Heart right ventricle (tissue), 16 donors: ENCODE data around the gene AFDN. TPM values are rescaled to one million over a fixed set of nuclear protein-coding genes. Genes with fewer than 3 reads are reported as not detected.

Experiments
- ATAC-seq, 8 donors: fragments of 200-7000 bp; cut with Tn5 transposase; one replicate each; pipeline ENCODE4 v1.9.1; 2020; ENCODE audit warnings: mild to moderate bottlenecking in 8 of 8, moderate library complexity in 8 of 8, moderate number of reproducible peaks in 1 of 8
- DNase-seq, 2 donors: peaks; one replicate each; pipeline ENCODE4 v3.0.0-alpha.2; 2020
- H3K27ac ChIP-seq, 10 donors: fragments of 200-600 bp; sonication (generic) in 2 of 10; one replicate each; pipeline versions ENCODE4 v1.5.0 to v1.8.0; 2020 to 2022; ENCODE audit warnings: mild to moderate bottlenecking in 3 of 10
- H3K27me3 ChIP-seq, 7 donors: fragments of 200-600 bp; one replicate each; pipeline ENCODE4 v1.8.0; 2021 to 2022; ENCODE audit warnings: mild to moderate bottlenecking in 2 of 7
- H3K36me3 ChIP-seq, 9 donors: fragments of 200-600 bp; sonication (generic) in 1 of 9; one replicate each; pipeline versions ENCODE4 v1.5.0 to v1.8.0; 2020 to 2022; ENCODE audit warnings: mild to moderate bottlenecking in 2 of 9
- H3K4me1 ChIP-seq, 9 donors: fragments of 200-600 bp; sonication (generic) in 1 of 9; one replicate each; pipeline versions ENCODE4 v1.5.0 to v1.8.0; 2020 to 2022; ENCODE audit warnings: mild to moderate bottlenecking in 4 of 9
- H3K4me3 ChIP-seq, 10 donors: fragments of 200-600 bp; sonication (generic) in 2 of 10; one replicate each; pipeline versions ENCODE4 v1.5.0 to v1.8.0; 2020 to 2022; ENCODE audit warnings: mild to moderate bottlenecking in 7 of 10, moderate library complexity in 2 of 10
- H3K9me3 ChIP-seq, 11 donors: fragments of 200-600 bp in 10 of 11; sonication (generic) in 2 of 11; one replicate each; pipeline versions ENCODE4 v1.5.0 to v1.8.0; 2013 to 2022; ENCODE audit warnings: mild to moderate bottlenecking in 2 of 11, control low read depth in 1 of 11, moderate library complexity in 1 of 11
- CTCF ChIP-seq, 9 donors: fragments of 200-600 bp; sonication (generic) in 2 of 9; IDR thresholded peaks; one replicate each; pipeline versions ENCODE4 v1.5.0 to v1.8.0; 2021 to 2022; ENCODE audit warnings: antibody characterized with exemption in 9 of 9, mild to moderate bottlenecking in 5 of 9, moderate library complexity in 1 of 9
- WGBS, 2 donors: extraction: QIAGEN DNeasy Blood & Tissue Kit; methylation state at CpG; one replicate each; pipeline ENCODE4 v1.1.7; 2013; ENCODE audit warnings: inconsistent platforms in 1 of 2; 5-methylcytosine and 5-hydroxymethylcytosine counted together
- intact Hi-C, 10 donors: fragments of 100-400 bp; cut with DNase I; formaldehyde crosslinking; loops; one replicate each; pipeline versions ENCODE4 v1.11.1 to v1.14.2; 2022
- polyA plus RNA-seq, 2 donors: library from polyadenylated mRNA; stranded (reverse); fragments of 200-250 nt; gene quantifications; one replicate each; pipeline ENCODE4 v1.2.3, GENCODE V29; 2013
- total RNA-seq, 10 donors: library from RNA; stranded (reverse); fragmentation: NEBNext Ultra II Directional in 3 of 10; extraction: Animal tissue kit (Norgen Biotek cat#: 25700) in 3 of 10; gene quantifications; one replicate each; pipeline versions ENCODE4 v1.2.1 to v1.2.4, GENCODE V29; 2021 to 2023
- donor health status: Arrhythmogenic right ventricular cardiomyopathy.
- donor health status: ischemic (EF 13 %, LVEDD 7.1; RV severe dilation, severe dysfunction).
- donor health status: healthy with polysubstance abuse.
- donor health status: DM: no; HTN: yes; CAD: no.
- donor health status: DM: no; HTN: no; CAD: no.
- donor health status: ischemic (EF 25% LVEDD 6.9; RV normal size, moderate dysfunction).
- donor health status: ischemic (EF 25% LVEDD 5.7; RV mildly dilated, moderate dysfunction).
- donor health status: healthy.
- donor health status: DM: yes; HTN: yes; CAD: no.
- donor health status: Ischemic cardiomyopathy.
- donor health status: ischemic (EF 35%, LVEDD 5.7; RV mildly dilated, moderate dysfunction).
- donor health status: nonischemic (EF 11% LVEDD 7.7; RV severe dilation, severe dysfunction).
- donor health status: DM: yes; HTN: yes; CAD: no.
- donor health status: PGD.
- donor health status: ischemic (EF 29% LVEDD 5.4; RV normal size, mild dysfunction).
- donor health status: nonischemic (EF 23%, LVEDD 6.1; RV moderate dilation, normal function).

The AFDN gene
- total and polyA plus RNA-seq, 12 donors, result 17.4 to 79.9 (median 58.0) TPM

DNA sequence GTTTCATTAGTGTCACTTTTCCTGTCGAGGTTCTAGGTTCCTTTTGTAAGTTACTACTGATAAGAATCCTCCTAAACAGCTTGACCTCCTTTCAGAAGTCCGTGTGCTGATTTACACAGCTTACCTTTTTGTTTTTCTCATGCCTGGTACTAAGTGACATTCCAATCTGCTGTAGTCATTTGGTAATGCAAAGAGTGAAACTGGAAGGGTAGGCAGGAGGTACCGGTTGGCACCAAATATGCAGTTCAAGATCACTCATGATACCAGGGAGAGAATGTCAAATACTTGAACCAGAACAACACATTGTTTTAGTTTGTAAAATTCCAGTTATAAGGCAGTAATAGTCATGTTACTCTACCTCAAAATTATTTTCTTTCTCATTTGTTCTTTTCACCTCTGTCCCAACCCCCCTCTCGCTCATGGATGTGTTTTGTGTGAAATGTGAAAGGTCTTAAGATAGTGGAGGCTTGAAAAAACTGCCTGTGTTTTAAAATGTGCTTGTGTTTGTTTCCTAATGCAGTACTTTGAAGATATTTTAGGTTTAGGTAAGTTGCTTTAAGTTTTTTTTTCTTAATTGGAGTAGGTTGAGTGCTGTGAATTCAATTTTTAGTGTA is 23.2 kb downstream of the AFDN start:
- peak overlapping the region in 1 of 10 donors; percentile 1 for H3K4me3 ChIP-seq
- WGBS, 2 donors, result 35 to 44% methylated on average over 4 of the region's 4 CpGs
- H3K27ac ChIP-seq, result peak overlapping the region in 1 of 10 donors; percentile 7

DNA sequence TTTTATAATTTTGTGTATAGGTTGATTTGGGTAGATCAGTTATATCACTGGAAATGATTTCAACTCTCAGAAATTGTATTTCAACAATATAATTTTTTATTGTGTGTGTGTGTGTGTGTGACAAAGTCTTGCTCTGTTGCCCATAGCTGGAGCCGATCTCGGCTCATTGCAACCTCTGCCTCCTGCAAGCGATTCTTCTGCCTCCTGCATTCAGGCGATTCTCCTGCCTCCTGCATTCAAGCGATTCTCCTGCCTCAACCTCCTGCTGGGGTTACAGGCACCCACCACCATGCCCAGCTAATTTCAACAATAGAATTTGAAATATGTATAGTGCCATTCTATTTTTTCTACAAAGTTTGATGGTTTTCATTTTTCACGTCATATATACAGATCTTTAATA is 24.1 kb downstream of the AFDN start:
- Histone ChIP-seq H3K9me3 (no peaks in the 10 kb centered on the region), H3K36me3 (no peaks in the 10 kb centered on the region), H3K4me1 (peaks cover 0 to 62% (median 31%) of the 10 kb centered on the region in 9 donors), H3K4me3 (no peak overlapping the region), H3K27me3 (no peaks in the 10 kb centered on the region), H3K27ac (no peak overlapping the region)
- intact Hi-C loops, result no loop called here
- TF ChIP-seq CTCF (IDR thresholded peaks at IDR 0.05), result no peak
- WGBS, 2 donors, result 85 to 90% methylated on average over 6 of the region's 6 CpGs
- DNase-seq (no peak), ATAC-seq (no peak)

More for the DNA sequence above, 23.2 kb downstream of the AFDN start:
- intact Hi-C loops, result no loop called here
- Histone ChIP-seq H3K36me3 (no peaks in the 10 kb centered on the region), H3K27me3 (no peaks in the 10 kb centered on the region), H3K9me3 (no peaks in the 10 kb centered on the region), H3K4me1 (peaks cover 0 to 55% (median 25%) of the 10 kb centered on the region in 9 donors)
- TF ChIP-seq CTCF (IDR thresholded peaks at IDR 0.05), result no peak
- ATAC-seq, result peak in 3 of 8 donors; percentile 29 to 41 (median 35)
- no peak for DNase-seq

DNA sequence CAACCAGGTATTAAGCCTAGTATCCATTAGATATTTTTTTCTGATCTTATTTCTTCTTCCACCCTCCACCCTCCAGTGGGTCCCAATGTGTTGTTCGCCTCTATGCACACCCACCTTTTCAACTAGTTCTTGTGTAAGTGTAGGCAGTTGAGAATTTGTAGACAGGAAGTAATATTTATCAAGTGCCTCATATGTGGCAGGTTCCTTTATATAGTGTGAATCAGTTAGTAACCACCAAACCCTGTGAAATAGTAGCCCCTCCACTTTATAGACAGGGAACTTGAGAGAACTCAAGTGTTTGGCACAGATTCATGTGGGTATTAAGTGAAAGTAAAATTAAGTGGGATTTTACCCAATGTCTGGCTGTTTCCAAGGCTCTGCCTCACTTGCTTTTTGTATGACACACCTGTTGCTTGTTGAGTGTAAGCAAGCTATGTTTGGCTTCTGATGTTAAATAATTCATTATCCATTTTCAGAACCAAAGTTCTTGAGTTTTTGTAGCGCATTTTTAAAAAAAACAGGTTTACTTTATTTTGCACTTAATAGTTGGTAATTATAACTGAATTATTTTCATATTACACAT is 24.8 kb downstream of the AFDN start:
- no peak overlapping the region for H3K27ac ChIP-seq
- ATAC-seq (no peak), DNase-seq (no peak)
- TF ChIP-seq CTCF (IDR thresholded peaks at IDR 0.05), result no peak
- H3K4me1 ChIP-seq, result peaks cover 0 to 68% (median 38%) of the 10 kb centered on the region in 9 donors
- 92 to 97% methylated on average over 2 of the region's 2 CpGs for WGBS, 2 donors
- no peaks in the 10 kb centered on the region for H3K36me3 ChIP-seq
- H3K9me3 ChIP-seq, result no peaks in the 10 kb centered on the region
- no peaks in the 10 kb centered on the region for H3K27me3 ChIP-seq
- intact Hi-C loops, result no loop called here
- H3K4me3 ChIP-seq, result no peak overlapping the region

DNA sequence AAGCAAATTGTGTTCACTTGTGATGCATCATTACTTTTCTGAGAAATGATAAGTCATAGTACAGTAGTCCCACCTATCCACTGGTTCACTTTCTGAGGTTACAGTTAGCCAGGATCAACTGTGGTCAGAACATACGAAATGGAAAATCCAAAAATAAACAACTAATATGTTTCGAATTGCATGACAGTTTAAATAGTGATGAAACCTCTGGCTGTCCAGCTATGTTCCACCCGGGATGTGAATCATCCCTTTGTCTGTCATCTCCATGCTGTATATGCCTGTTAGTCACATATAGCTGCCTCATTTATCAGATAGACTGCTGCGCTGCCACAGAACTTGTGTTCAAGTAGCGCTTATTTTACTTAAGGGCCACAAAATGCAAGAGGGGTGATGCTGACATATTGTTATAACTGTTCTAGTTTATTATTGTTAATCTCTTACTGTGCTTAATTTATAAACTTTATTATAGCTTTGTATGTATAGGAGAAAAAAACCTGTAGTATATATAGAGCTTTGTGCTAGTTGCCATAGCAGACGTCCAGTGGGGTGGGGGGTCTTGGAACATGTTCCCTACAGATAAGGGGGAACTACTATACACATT is 29.2 kb downstream of the AFDN start:
- WGBS, 2 donors, result 77 to 78% methylated on average over 6 of the region's 6 CpGs
- ATAC-seq, result peak in 4 of 8 donors; percentile 26 to 56 (median 34)
- peak overlapping the region in 1 of 10 donors; percentile 55 for H3K27ac ChIP-seq

More for the DNA sequence above, 29.2 kb downstream of the AFDN start:
- intact Hi-C loops, result no loop called here
- TF ChIP-seq CTCF (IDR thresholded peaks at IDR 0.05), result no peak
- no peak for DNase-seq
- Histone ChIP-seq H3K4me1 (peaks cover 0 to 76% (median 53%) of the 10 kb centered on the region in 9 donors), H3K4me3 (no peak overlapping the region), H3K27me3 (no peaks in the 10 kb centered on the region), H3K9me3 (no peaks in the 10 kb centered on the region), H3K36me3 (no peaks in the 10 kb centered on the region)
